Stromal cell of bone marrow (primary cell): ENCODE results near the gene ZNF518B.
"Not testable (repeated sequence)": the region's sequence is repeated elsewhere in the genome, so short reads cannot be mapped to it uniquely, and the experiment has no call there.

Experiments used
- DNase-seq: peaks from one replicate; pipeline ENCODE4 v3.0.0-alpha.2; 2012; ENCODE audit warnings: low read depth

Gene ZNF518B

GRCh38 chr4:10456260-10456594, 999 bp downstream of the ZNF518B start:
- no peak for DNase-seq

- no peak for DNase-seq
Observed at GRCh38 chr4:10455133-10455532, 2.1 kb downstream of the ZNF518B start.

- DNase-seq, result no peak
Observed at GRCh38 chr4:10454726-10455125, 2.5 kb downstream of the ZNF518B start.

- no peak for DNase-seq
Observed at GRCh38 chr4:10454121-10454520, 3.1 kb downstream of the ZNF518B start.

GRCh38 chr4:10448991-10449390, 8.2 kb downstream of the ZNF518B start:
- DNase-seq, result no peak

GRCh38 chr4:10442976-10443375, 14.2 kb downstream of the ZNF518B start:
- DNase-seq, result no peak

GRCh38 chr4:10441512-10441911, 15.7 kb downstream of the ZNF518B start:
- DNase-seq, result no peak

- no peak for DNase-seq
Observed at GRCh38 chr4:10438924-10439323, 18.3 kb downstream of the ZNF518B start.

GRCh38 chr4:10437735-10438134, 19.5 kb downstream of the ZNF518B start:
- DNase-seq, result no peak

- DNase-seq, result not testable (repeated sequence)
Observed at GRCh38 chr4:10427680-10428079, 29.5 kb downstream of the ZNF518B start.

- DNase-seq, result no peak
Observed at GRCh38 chr4:10421344-10422055, 35.7 kb downstream of the ZNF518B start.

- peak; percentile 49 for DNase-seq
Observed at GRCh38 chr4:10417740-10418139, 39.5 kb downstream of the ZNF518B start.

GRCh38 chr4:10416441-10416840, 40.8 kb downstream of the ZNF518B start:
- DNase-seq, result no peak

- DNase-seq, result no peak
Observed at GRCh38 chr4:10413177-10413576, 44.0 kb downstream of the ZNF518B start.

- DNase-seq, result no peak
Observed at GRCh38 chr4:10405672-10406071, 51.6 kb downstream of the ZNF518B start.

GRCh38 chr4:10403633-10404445, 53.4 kb downstream of the ZNF518B start:
- DNase-seq, result peak; percentile 28

GRCh38 chr4:10395971-10396580, 61.1 kb downstream of the ZNF518B start:
- DNase-seq, result no peak
